Activated CD8-positive, alpha-beta T cell treated with anti-CD3 and anti-CD28 coated beads for 36 hours (primary cell): ENCODE results near the gene VTI1A. TPM values are rescaled to one million over a fixed set of nuclear protein-coding genes. Genes with fewer than 3 reads are reported as not detected.

ENCODE experiments used
- ATAC-seq: fragments of 200-7000 bp; cut with Tn5 transposase; one replicate; pipeline ENCODE4 v1.10.0; 2021; ENCODE audit warnings: mild to moderate bottlenecking, moderate library complexity
- CTCF ChIA-PET: fragments of 350-600 bp; sonication (Branson Sonifier 250); formaldehyde crosslinking; loops from one replicate; lab custom pipeline; 2021; ENCODE audit warnings: antibody characterized with exemption; lab: Charles Lee
- POLR2A ChIA-PET: fragments of 350-600 bp; sonication (Branson Sonifier 250); formaldehyde crosslinking; loops from one replicate; lab custom pipeline; 2021; ENCODE audit warnings: antibody characterized with exemption; lab: Charles Lee
- DNase-seq: peaks from one replicate; pipeline ENCODE4 v3.0.0-alpha.2; 2020
- H3K27ac Mint-ChIP-seq: one replicate; pipeline ENCODE4 v1.8.0; 2021; ENCODE audit warnings: mild to moderate bottlenecking, mixed read lengths
- H3K27me3 Mint-ChIP-seq: one replicate; pipeline ENCODE4 v1.8.0; 2021; ENCODE audit warnings: mixed read lengths
- H3K36me3 Mint-ChIP-seq: one replicate; pipeline ENCODE4 v1.8.0; 2021; ENCODE audit warnings: low read depth, mixed read lengths
- H3K4me1 Mint-ChIP-seq: one replicate; pipeline ENCODE4 v1.8.0; 2021; ENCODE audit warnings: low read depth, mixed read lengths
- H3K4me3 Mint-ChIP-seq: one replicate; pipeline ENCODE4 v1.8.0; 2021; ENCODE audit warnings: mild to moderate bottlenecking, moderate library complexity, mixed read lengths
- H3K9me3 Mint-ChIP-seq: one replicate; pipeline ENCODE4 v1.8.0; 2021; ENCODE audit warnings: mixed read lengths
- intact Hi-C: fragments of 100-400 bp; cut with micrococcal nuclease; formaldehyde crosslinking; loops from one replicate; pipeline ENCODE4 v1.10.0; 2022
- total RNA-seq, 2 experiments: library from RNA; stranded (reverse); gene quantifications; one replicate each; pipeline ENCODE4 v1.2.3, GENCODE V29; 2021
- TF ChIP-seq, protein P1 (sequence below): fragments of 200-600 bp; IDR thresholded peaks from one replicate; pipeline ENCODE4 v1.8.0; 2022; ENCODE audit warnings: antibody characterized with exemption, mild to moderate bottlenecking

The VTI1A gene
- total RNA-seq, 2 experiments from 2014 or later: 29.4 to 30.0 TPM

DNA sequence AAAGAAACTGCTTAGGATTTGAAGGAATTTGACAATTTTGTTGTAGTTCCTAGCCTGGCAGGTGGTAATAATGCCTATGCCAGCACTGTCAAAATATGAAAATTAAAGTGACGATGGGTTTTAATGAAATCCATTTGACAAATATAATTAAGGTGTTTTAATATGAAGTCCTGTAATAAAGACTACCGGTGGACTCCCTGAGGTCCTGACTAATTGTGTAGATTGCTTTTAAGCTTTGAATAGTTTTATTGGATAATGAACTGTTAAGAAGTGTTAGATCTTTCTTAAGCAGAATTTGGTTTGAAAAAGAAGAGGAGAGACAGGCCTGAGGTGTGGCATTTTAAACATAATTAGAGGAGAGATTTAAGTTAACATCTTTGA is 197.2 kb downstream of the VTI1A start:
- H3K4me3 Mint-ChIP-seq: no peak overlapping the region
- DNase-seq (no peak), ATAC-seq (no peak)
- ChIA-PET CTCF (no interaction called here), POLR2A (no interaction called here)
- H3K27me3 Mint-ChIP-seq: no peaks in the 10 kb centered on the region
- intact Hi-C loops: no loop called here
- H3K9me3 Mint-ChIP-seq: no peaks in the 10 kb centered on the region
- no peak overlapping the region for H3K27ac Mint-ChIP-seq
- TF ChIP-seq, protein P1, sequence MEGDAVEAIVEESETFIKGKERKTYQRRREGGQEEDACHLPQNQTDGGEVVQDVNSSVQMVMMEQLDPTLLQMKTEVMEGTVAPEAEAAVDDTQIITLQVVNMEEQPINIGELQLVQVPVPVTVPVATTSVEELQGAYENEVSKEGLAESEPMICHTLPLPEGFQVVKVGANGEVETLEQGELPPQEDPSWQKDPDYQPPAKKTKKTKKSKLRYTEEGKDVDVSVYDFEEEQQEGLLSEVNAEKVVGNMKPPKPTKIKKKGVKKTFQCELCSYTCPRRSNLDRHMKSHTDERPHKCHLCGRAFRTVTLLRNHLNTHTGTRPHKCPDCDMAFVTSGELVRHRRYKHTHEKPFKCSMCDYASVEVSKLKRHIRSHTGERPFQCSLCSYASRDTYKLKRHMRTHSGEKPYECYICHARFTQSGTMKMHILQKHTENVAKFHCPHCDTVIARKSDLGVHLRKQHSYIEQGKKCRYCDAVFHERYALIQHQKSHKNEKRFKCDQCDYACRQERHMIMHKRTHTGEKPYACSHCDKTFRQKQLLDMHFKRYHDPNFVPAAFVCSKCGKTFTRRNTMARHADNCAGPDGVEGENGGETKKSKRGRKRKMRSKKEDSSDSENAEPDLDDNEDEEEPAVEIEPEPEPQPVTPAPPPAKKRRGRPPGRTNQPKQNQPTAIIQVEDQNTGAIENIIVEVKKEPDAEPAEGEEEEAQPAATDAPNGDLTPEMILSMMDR: no peak
- H3K36me3 Mint-ChIP-seq: no peaks in the 10 kb centered on the region
- H3K4me1 Mint-ChIP-seq: no peaks in the 10 kb centered on the region

DNA sequence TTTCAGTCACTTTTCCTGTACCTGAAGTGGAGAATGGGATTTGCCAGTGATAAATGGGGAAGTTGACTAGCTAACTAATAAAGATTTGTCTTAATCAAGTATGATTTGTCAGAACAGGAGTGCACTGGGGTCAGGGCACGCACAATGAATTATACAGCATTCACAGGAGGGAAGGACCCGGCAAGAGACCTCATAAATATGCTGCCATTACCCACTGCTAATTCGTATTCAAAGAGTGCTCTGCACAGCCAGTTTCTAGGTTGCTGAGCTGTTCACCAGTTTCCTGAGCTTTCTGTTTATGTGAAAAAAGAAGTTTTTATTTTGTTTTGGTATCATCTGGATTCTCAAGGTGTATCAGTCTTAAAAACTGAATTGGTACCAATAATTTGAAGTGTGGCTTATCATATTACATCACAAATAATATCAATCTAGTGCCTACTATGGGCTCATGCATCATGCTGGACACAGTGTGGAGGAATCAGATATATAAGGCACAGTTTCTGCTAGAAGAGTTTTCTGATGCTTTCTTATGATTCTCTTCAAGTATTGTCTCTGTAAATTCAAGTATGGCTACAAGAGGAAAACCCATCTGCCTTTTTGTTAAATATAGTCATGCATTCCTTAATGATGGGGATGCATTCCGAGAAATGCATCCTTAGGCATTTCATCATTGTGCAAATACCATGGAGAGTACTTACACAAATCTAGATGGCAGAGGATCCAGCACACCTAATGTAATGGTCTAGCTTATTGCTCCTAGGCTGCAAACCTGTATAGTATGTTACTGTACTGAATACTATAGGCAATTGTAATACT is 202.2 kb downstream of the VTI1A start:
- H3K27ac Mint-ChIP-seq: no peak overlapping the region
- ATAC-seq (no peak), DNase-seq (no peak)
- H3K4me1 Mint-ChIP-seq: no peaks in the 10 kb centered on the region
- intact Hi-C loops: no loop called here
- POLR2A ChIA-PET: no interaction called here
- no peaks in the 10 kb centered on the region for H3K9me3 Mint-ChIP-seq
- CTCF ChIA-PET: no interaction called here
- no peak overlapping the region for H3K4me3 Mint-ChIP-seq
- H3K36me3 Mint-ChIP-seq: peaks cover 3% of the 10 kb centered on the region
- H3K27me3 Mint-ChIP-seq: no peaks in the 10 kb centered on the region
- TF ChIP-seq, protein P1: no peak

DNA sequence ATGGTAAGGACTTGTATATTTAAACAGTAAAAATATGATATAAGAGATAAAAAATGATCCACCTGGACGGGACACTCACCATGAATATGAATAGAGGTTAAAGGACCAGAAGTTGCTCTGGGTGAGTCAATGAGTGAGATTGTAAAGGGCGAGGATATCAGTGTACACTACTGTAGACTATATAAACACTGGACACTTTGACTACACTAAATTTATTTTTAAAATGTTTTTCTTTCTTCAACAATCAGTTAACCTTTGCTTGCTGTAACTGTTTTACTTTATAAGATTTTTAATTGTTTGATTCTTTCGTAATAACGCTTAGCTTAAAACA is 202.8 kb downstream of the VTI1A start:
- Mint-ChIP-seq H3K9me3 (no peaks in the 10 kb centered on the region), H3K4me1 (no peaks in the 10 kb centered on the region), H3K36me3 (peaks cover 3% of the 10 kb centered on the region), H3K4me3 (no peak overlapping the region), H3K27ac (no peak overlapping the region), H3K27me3 (no peaks in the 10 kb centered on the region)
- TF ChIP-seq, protein P1: no peak
- no peak for ATAC-seq
- ChIA-PET POLR2A (no interaction called here), CTCF (no interaction called here)
- intact Hi-C loops: no loop called here
- no peak for DNase-seq

DNA sequence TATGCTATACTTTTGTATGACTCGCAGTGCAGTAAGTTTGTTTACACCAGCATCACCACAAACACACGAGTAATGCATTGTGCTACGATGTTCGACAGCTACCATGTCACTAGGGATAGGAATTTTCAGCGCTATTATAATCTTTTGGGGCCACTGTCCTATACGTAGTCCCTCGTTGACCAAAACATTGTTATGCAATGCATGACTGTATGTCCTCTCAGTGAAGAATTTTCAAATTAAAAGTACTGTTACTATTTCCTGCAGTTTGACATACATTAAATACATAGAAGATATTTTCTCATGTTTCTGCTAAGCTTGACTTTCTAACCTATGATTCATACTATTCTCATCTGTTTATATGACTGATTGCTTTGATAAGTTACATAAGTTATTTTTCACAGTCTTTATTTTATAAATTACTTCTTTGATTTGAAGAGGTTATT is 203.6 kb downstream of the VTI1A start:
- DNase-seq: no peak
- POLR2A ChIA-PET: no interaction called here
- H3K4me1 Mint-ChIP-seq: no peaks in the 10 kb centered on the region
- CTCF ChIA-PET: interaction anchor here (0.6 kb wide), 1 partner anchor 587 kb away, joined by 3 read pairs; no protein-coding TSS in a partner anchor
- H3K27me3 Mint-ChIP-seq: no peaks in the 10 kb centered on the region
- intact Hi-C loops: no loop called here
- peaks cover 3% of the 10 kb centered on the region for H3K36me3 Mint-ChIP-seq
- no peak for ATAC-seq
- H3K4me3 Mint-ChIP-seq: no peak overlapping the region
- H3K27ac Mint-ChIP-seq: no peak overlapping the region
- TF ChIP-seq, protein P1: no peak
- H3K9me3 Mint-ChIP-seq: no peaks in the 10 kb centered on the region

DNA sequence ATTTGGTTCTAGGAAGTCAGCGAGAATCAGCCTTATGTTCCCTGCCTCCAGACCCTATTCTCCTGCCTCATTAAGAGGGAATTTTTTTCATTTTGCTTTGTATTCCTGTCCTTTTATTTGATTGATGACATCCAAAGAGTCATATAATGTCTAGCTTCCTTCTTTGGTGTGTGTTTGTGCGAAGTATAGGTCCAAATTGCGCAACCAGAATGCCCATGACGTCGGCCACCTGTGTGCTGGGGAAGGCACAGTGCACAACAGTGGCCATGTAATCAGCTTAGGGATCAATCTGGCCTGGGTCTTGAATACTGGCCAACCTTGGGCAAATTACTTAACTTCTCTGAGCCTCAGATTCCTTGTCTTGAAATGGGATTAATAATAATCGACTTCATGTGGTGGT is 206.2 kb downstream of the VTI1A start:
- Mint-ChIP-seq H3K27ac (no peak overlapping the region), H3K4me3 (no peak overlapping the region), H3K4me1 (no peaks in the 10 kb centered on the region), H3K36me3 (peaks cover 10% of the 10 kb centered on the region), H3K9me3 (no peaks in the 10 kb centered on the region), H3K27me3 (no peaks in the 10 kb centered on the region)
- no peak for ATAC-seq
- CTCF ChIA-PET: no interaction called here
- DNase-seq: no peak
- intact Hi-C loops: no loop called here
- POLR2A ChIA-PET: no interaction called here
- TF ChIP-seq, protein P1: no peak
